Lung (tissue), 12 donors: Measurements from ENCODE around the gene SLC4A3. TPM values are rescaled to one million over a fixed set of nuclear protein-coding genes. Genes with fewer than 3 reads are reported as not detected.
"Not testable (repeated sequence)": the region's sequence is repeated elsewhere in the genome, so short reads cannot be mapped to it uniquely, and the experiment has no call there.

Source experiments
- ATAC-seq: fragments of 200-7000 bp; cut with Tn5 transposase; one replicate; pipeline ENCODE4 v1.9.1; 2020; ENCODE audit warnings: moderate number of reproducible peaks; ENCODE audit not compliant: insufficient read depth, low FRiP score
- DNase-seq, 3 donors: peaks; one replicate each; pipeline ENCODE4 v3.0.0-alpha.2; 2013 to 2017
- H3K27ac ChIP-seq, 2 donors: one replicate each; pipeline ENCODE4 v1.5.1; 2013; ENCODE audit warnings: mild to moderate bottlenecking in 2 of 2, moderate library complexity in 2 of 2, control low read depth in 1 of 2, inconsistent platforms in 1 of 2, low read depth in 1 of 2, low read length in 1 of 2
- H3K27me3 ChIP-seq, 3 donors: one replicate each; pipeline ENCODE4 v1.5.1; 2013; ENCODE audit warnings: low read length in 2 of 3; ENCODE audit not compliant: control insufficient read depth in 3 of 3, insufficient read depth in 3 of 3
- H3K36me3 ChIP-seq, 4 donors: one replicate each; pipeline ENCODE4 v1.5.1; 2013; ENCODE audit warnings: low read length in 4 of 4, mild to moderate bottlenecking in 1 of 4, moderate library complexity in 1 of 4; ENCODE audit not compliant: control insufficient read depth in 4 of 4, insufficient read depth in 4 of 4
- H3K4me1 ChIP-seq, 5 donors: one replicate each; pipeline ENCODE4 v1.5.1; 2013; ENCODE audit warnings: low read length in 5 of 5, mild to moderate bottlenecking in 2 of 5, moderate library complexity in 1 of 5; ENCODE audit not compliant: control insufficient read depth in 5 of 5, insufficient read depth in 5 of 5
- H3K4me3 ChIP-seq: one replicate; pipeline ENCODE4 v1.5.1; 2013; ENCODE audit warnings: mild to moderate bottlenecking, control low read depth, moderate library complexity
- H3K9ac ChIP-seq, 2 donors: one replicate each; pipeline ENCODE4 v1.5.1; 2013; ENCODE audit warnings: low read length in 2 of 2, control low read depth in 1 of 2; ENCODE audit not compliant: insufficient read depth in 1 of 2
- H3K9me3 ChIP-seq, 4 donors: one replicate each; pipeline ENCODE4 v1.5.1; 2013; ENCODE audit warnings: low read length in 3 of 4, mild to moderate bottlenecking in 1 of 4, moderate library complexity in 1 of 4; ENCODE audit not compliant: control insufficient read depth in 4 of 4, insufficient read depth in 3 of 4
- CTCF ChIP-seq: IDR thresholded peaks from 2 replicates; pipeline ENCODE4 v1.5.1; 2012; ENCODE audit warnings: mild to moderate bottlenecking; ENCODE audit errors: control extremely low read depth, extremely low read depth
- WGBS, 2 donors: extraction: QIAGEN DNeasy Blood & Tissue Kit; methylation state at CpG; one replicate each; pipeline ENCODE4 v1.1.7; 2013; 5-methylcytosine and 5-hydroxymethylcytosine counted together
- polyA plus RNA-seq, 2 donors: library from polyadenylated mRNA; stranded (reverse); fragments of 200-250 nt; gene quantifications; one replicate each; pipeline ENCODE4 v1.2.1, GENCODE V29; 2013
- total RNA-seq, 2 donors: library from RNA; depleted of rRNA in 1 of 2; stranded (reverse); fragments of >200 nt in 1 of 2; gene quantifications; one replicate each; pipeline ENCODE4 v1.2.1, GENCODE V29; 2014 to 2021
- donor health status: control.
- donor health status: control.
- donor health status: Bipolar disorder and iron deficiency.
- donor health status: healthy.
- donor health status: DM: yes; HTN: yes; CAD: no.

SLC4A3 gene
- total and polyA plus RNA-seq, 4 donors, result 0.59 to 3.2 (median 1.2) TPM

- Histone ChIP-seq H3K4me3 (no peak overlapping the region), H3K27ac (no peak overlapping the region), H3K9ac (no peak overlapping the region), H3K27me3 (peaks cover 0 to 2% (median 0%) of the 10 kb centered on the region in 3 donors), H3K4me1 (peaks cover 0 to 5% (median 0%) of the 10 kb centered on the region in 5 donors), H3K9me3 (peaks cover 0 to 5% (median 0%) of the 10 kb centered on the region in 4 donors), H3K36me3 (no peaks in the 10 kb centered on the region)
- no peak for DNase-seq
- ATAC-seq, result no peak
- WGBS, 2 donors, result 88 to 96% methylated on average over 1 of the region's 1 CpG
- no peak for TF ChIP-seq CTCF
Measured at GRCh38 chr2:219679571-219679970, 52.1 kb downstream of the SLC4A3 start.

DNA sequence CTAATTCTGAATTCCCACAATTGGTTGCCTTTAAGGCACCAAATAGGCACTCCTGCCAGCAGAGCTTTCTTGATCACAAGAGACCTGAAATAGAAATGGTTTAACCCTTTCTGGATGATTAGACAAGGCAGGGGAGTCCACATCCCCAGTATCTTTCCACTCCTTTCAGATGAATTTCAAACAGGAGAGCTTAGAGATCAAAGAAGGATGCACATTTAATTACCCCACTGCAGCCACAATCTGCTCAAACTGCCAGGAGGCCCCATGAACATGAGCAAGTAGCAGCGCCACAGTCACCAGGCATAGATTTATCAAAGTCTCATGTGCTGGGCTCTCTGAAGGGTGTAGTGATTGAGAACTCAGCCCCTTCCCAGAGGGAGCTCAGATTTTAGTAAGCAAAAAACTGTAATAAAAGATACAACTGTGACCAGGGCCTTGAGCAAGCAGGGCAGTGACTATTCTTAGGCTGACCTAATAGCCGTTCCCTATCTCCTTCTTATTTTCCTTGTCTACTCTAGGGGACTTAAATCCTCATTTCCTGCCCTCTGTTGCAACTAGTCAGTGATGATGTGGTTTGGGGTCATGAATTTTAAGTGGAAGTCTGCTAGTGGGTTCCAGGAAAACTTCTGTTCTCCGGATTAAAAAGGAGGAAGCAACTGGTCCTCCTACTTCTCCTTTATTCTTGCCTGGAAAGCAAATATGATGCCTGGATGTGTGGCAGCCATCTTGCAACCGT, 53.7 kb downstream of the SLC4A3 start:
- no peak for TF ChIP-seq CTCF
- 66 to 74% methylated on average over 4 of the region's 4 CpGs for WGBS, 2 donors
- DNase-seq, result no peak
- Histone ChIP-seq H3K27me3 (no peaks in the 10 kb centered on the region), H3K4me1 (peaks cover 0 to 5% (median 0%) of the 10 kb centered on the region in 5 donors), H3K36me3 (no peaks in the 10 kb centered on the region), H3K9me3 (peaks cover 0 to 2% (median 0%) of the 10 kb centered on the region in 4 donors), H3K9ac (no peak overlapping the region), H3K27ac (no peak overlapping the region), H3K4me3 (no peak overlapping the region)
- no peak for ATAC-seq

DNA sequence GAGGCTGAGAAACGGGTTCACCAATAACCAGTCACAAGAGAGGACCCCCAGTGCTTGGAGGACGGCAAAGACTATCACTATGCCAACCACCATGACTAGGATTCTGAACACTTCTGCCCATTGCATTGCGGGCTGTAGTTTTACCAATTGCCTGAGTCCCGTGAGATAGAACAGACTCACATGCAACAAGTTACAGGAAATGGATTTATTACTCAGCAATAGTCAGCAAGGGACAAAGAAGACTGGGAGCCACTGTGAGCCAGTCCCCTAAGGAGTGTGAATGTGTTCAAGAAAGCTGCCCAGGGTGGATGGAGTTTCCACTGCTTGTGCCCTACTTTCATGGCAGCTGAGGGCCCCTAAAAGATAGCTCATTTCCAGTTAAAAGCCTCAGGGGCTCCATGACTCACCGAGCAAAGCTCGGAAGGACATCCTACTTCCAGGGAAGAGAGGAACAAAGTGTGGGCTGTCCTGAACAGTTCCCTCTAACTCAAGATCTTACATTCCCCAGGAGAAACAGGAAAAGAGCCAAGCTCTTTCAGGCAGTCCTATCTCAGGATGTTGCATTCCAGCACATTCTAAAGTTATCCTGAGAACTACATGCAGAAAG, 54.4 kb downstream of the SLC4A3 start:
- no peak for DNase-seq
- Histone ChIP-seq H3K4me3 (no peak overlapping the region), H3K4me1 (peaks cover 0 to 5% (median 0%) of the 10 kb centered on the region in 5 donors), H3K9me3 (peaks cover 0 to 2% (median 0%) of the 10 kb centered on the region in 4 donors), H3K27me3 (no peaks in the 10 kb centered on the region), H3K9ac (no peak overlapping the region), H3K36me3 (no peaks in the 10 kb centered on the region), H3K27ac (peak overlapping the region in 1 of 2 donors; percentile 10)
- ATAC-seq, result no peak
- 73 to 80% methylated on average over 6 of the region's 6 CpGs for WGBS, 2 donors
- no peak for TF ChIP-seq CTCF

GRCh38 chr2:219683474-219683873, 56.0 kb downstream of the SLC4A3 start:
- 69 to 80% methylated on average over 2 of the region's 2 CpGs for WGBS, 2 donors
- H3K27me3 ChIP-seq, H3K27ac ChIP-seq: not testable (repeated sequence)

More at GRCh38 chr2:219683474-219683873, 56.0 kb downstream of the SLC4A3 start:
- H3K36me3 ChIP-seq, ATAC-seq, H3K4me3 ChIP-seq, DNase-seq, H3K9me3 ChIP-seq, H3K4me1 ChIP-seq, H3K9ac ChIP-seq: not testable (repeated sequence)
